Measurements from ENCODE around the gene DBH.

DBH gene

DNA sequence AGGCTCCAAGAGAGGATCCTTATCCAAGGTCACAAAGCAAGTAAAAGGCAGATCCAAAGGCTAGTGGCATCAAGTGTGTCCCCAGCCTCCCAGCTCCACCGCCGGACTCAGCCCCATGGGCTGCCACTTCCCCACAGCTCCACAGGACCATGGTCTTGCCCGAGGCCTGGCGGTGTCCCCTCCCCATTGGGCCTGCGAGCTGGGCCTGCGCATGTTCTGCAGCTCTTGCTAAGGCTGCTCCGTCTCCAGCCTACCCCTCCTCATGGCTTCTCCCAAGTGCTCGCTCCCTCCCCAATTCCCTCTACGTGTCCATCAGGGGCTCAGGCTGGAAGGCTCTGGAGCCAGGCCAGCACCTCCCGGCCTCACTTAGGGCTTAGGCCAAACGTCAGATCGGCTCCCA is 29.4 kb downstream of the DBH start:
- ATAC-seq: no peak
- TF ChIP-seq, protein P1, sequence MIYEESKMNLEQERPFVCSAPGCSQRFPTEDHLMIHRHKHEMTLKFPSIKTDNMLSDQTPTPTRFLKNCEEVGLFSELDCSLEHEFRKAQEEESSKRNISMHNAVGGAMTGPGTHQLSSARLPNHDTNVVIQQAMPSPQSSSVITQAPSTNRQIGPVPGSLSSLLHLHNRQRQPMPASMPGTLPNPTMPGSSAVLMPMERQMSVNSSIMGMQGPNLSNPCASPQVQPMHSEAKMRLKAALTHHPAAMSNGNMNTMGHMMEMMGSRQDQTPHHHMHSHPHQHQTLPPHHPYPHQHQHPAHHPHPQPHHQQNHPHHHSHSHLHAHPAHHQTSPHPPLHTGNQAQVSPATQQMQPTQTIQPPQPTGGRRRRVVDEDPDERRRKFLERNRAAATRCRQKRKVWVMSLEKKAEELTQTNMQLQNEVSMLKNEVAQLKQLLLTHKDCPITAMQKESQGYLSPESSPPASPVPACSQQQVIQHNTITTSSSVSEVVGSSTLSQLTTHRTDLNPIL (CRISPR knock-in tag; IDR thresholded peaks at IDR 0.05; ENCODE audit: low read depth): no peak
- no peak for TF ChIP-seq POU6F1 (CRISPR knock-in tag; IDR thresholded peaks at IDR 0.05; ENCODE audit: borderline replicate concordance, low read depth)
- TF ChIP-seq CSRNP3 (CRISPR knock-in tag; IDR thresholded peaks at IDR 0.05): no peak
- no peak for TF ChIP-seq ISL1 (CRISPR knock-in tag; IDR thresholded peaks at IDR 0.05)
- no peak for TF ChIP-seq TOX (CRISPR knock-in tag; IDR thresholded peaks at IDR 0.05; ENCODE audit: borderline replicate concordance)
- TF ChIP-seq ZNF70 (CRISPR knock-in tag; IDR thresholded peaks at IDR 0.05): no peak
- TF ChIP-seq GLIS3 (CRISPR knock-in tag; IDR thresholded peaks at IDR 0.05): no peak
- no peak for TF ChIP-seq ZNF565 (CRISPR knock-in tag; conservative IDR thresholded peaks at IDR 0.05; ENCODE audit: low read depth)
- no peak for TF ChIP-seq ARNTL (CRISPR knock-in tag; IDR thresholded peaks at IDR 0.05; ENCODE audit: borderline replicate concordance, low read depth)
- no peak for TF ChIP-seq ZC3H10 (CRISPR knock-in tag; IDR thresholded peaks at IDR 0.05)
- TF ChIP-seq, protein P2, sequence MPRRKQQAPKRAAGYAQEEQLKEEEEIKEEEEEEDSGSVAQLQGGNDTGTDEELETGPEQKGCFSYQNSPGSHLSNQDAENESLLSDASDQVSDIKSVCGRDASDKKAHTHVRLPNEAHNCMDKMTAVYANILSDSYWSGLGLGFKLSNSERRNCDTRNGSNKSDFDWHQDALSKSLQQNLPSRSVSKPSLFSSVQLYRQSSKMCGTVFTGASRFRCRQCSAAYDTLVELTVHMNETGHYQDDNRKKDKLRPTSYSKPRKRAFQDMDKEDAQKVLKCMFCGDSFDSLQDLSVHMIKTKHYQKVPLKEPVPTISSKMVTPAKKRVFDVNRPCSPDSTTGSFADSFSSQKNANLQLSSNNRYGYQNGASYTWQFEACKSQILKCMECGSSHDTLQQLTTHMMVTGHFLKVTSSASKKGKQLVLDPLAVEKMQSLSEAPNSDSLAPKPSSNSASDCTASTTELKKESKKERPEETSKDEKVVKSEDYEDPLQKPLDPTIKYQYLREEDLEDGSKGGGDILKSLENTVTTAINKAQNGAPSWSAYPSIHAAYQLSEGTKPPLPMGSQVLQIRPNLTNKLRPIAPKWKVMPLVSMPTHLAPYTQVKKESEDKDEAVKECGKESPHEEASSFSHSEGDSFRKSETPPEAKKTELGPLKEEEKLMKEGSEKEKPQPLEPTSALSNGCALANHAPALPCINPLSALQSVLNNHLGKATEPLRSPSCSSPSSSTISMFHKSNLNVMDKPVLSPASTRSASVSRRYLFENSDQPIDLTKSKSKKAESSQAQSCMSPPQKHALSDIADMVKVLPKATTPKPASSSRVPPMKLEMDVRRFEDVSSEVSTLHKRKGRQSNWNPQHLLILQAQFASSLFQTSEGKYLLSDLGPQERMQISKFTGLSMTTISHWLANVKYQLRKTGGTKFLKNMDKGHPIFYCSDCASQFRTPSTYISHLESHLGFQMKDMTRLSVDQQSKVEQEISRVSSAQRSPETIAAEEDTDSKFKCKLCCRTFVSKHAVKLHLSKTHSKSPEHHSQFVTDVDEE (CRISPR knock-in tag; IDR thresholded peaks at IDR 0.05): no peak
- no peak for TF ChIP-seq ESRRG (CRISPR knock-in tag; IDR thresholded peaks at IDR 0.05)
- no peak for TF ChIP-seq ZNF8 (CRISPR knock-in tag; IDR thresholded peaks at IDR 0.05)
- TF ChIP-seq OSR1 (CRISPR knock-in tag; IDR thresholded peaks at IDR 0.05): no peak
- no peak for TF ChIP-seq CSDC2 (CRISPR knock-in tag; IDR thresholded peaks at IDR 0.05)
- TF ChIP-seq ZFP30 (CRISPR knock-in tag; IDR thresholded peaks at IDR 0.05): no peak
- no peak for TF ChIP-seq RARB (CRISPR knock-in tag; IDR thresholded peaks at IDR 0.05)

DNA sequence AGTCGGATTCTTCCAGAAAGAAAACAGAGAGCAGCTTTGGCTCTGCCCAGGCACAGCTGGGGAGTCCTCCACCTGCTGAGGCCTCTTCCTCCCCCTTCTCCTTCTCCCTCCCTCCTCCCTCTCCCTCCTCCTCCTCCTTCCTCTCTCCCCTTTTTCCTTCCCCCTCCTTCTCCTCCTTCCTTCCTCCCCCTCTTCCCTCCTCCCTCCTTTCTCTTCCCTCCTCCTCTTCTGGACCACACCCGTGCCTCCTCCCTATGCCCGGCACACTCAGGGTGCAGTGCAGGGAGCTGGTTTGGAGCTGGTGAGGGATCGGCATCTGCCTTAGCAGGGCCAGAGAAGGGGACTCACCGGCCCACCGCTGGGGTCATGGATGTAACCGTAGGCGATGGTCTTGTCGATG is 30.2 kb downstream of the DBH start:
- ATAC-seq: no peak
- no peak for TF ChIP-seq ARNTL (CRISPR knock-in tag; IDR thresholded peaks at IDR 0.05; ENCODE audit: borderline replicate concordance, low read depth)
- no peak for TF ChIP-seq TOX (CRISPR knock-in tag; IDR thresholded peaks at IDR 0.05; ENCODE audit: borderline replicate concordance)
- no peak for TF ChIP-seq POU6F1 (CRISPR knock-in tag; IDR thresholded peaks at IDR 0.05; ENCODE audit: borderline replicate concordance, low read depth)
- TF ChIP-seq OSR1 (CRISPR knock-in tag; IDR thresholded peaks at IDR 0.05): no peak
- no peak for TF ChIP-seq CSRNP3 (CRISPR knock-in tag; IDR thresholded peaks at IDR 0.05)
- TF ChIP-seq SNAI2 (CRISPR knock-in tag; IDR thresholded peaks at IDR 0.05): no peak
- no peak for TF ChIP-seq TCF4 (CRISPR knock-in tag; IDR thresholded peaks at IDR 0.05; ENCODE audit: borderline replicate concordance)
- TF ChIP-seq GLIS3 (CRISPR knock-in tag; IDR thresholded peaks at IDR 0.05): no peak
- no peak for TF ChIP-seq PPARA (CRISPR knock-in tag; IDR thresholded peaks at IDR 0.05; ENCODE audit: borderline replicate concordance)
- no peak for TF ChIP-seq ESRRG (CRISPR knock-in tag; IDR thresholded peaks at IDR 0.05)
- TF ChIP-seq ZC3H10 (CRISPR knock-in tag; IDR thresholded peaks at IDR 0.05): no peak
- no peak for TF ChIP-seq ZNF8 (CRISPR knock-in tag; IDR thresholded peaks at IDR 0.05)
- no peak for TF ChIP-seq ZNF70 (CRISPR knock-in tag; IDR thresholded peaks at IDR 0.05)
- TF ChIP-seq, protein P2 (CRISPR knock-in tag; IDR thresholded peaks at IDR 0.05): no peak
- TF ChIP-seq ZNF565 (CRISPR knock-in tag; conservative IDR thresholded peaks at IDR 0.05; ENCODE audit: low read depth): no peak
- no peak for TF ChIP-seq BACH2 (CRISPR knock-in tag; IDR thresholded peaks at IDR 0.05; ENCODE audit: borderline replicate concordance)
- no peak for TF ChIP-seq CSDC2 (CRISPR knock-in tag; IDR thresholded peaks at IDR 0.05)
- TF ChIP-seq, protein P1 (CRISPR knock-in tag; IDR thresholded peaks at IDR 0.05; ENCODE audit: low read depth): no peak

All from SK-N-SH treated with all-trans-retinoic acid at 6 μM for 48 hours (cell line).